Loucy (cell line): ENCODE results near the gene FABP3.

ENCODE experiments used
- H2AFZ ChIP-seq: fragments of 200-600 bp; sonication (generic); 2 replicates; pipeline ENCODE4 v1.6.0; 2016; ENCODE audit warnings: antibody characterized with exemption, mild to moderate bottlenecking, low read length, moderate library complexity
- H3F3A ChIP-seq: fragments of 200-600 bp; 2 replicates; pipeline ENCODE4 v1.6.0; 2016; ENCODE audit warnings: antibody characterized with exemption, low read depth, mild to moderate bottlenecking
- H3K27me3 ChIP-seq: fragments of 200-600 bp; sonication (generic); 2 replicates; pipeline ENCODE4 v1.6.1; 2014; ENCODE audit warnings: low read length, mild to moderate bottlenecking; ENCODE audit not compliant: insufficient read depth, poor library complexity, severe bottlenecking
- H3K36me3 ChIP-seq: fragments of 200-600 bp; sonication (generic); 2 replicates; pipeline ENCODE4 v1.6.1; 2016; ENCODE audit warnings: low read length; ENCODE audit not compliant: insufficient read depth
- H3K4me1 ChIP-seq: fragments of 200-600 bp; sonication (generic); 2 replicates; pipeline ENCODE4 v1.5.1; 2014; ENCODE audit warnings: low read length, mild to moderate bottlenecking; ENCODE audit not compliant: insufficient read depth, poor library complexity, severe bottlenecking
- H3K4me2 ChIP-seq: fragments of 200-600 bp; sonication (generic); 2 replicates; pipeline ENCODE4 v1.6.0; 2014; ENCODE audit warnings: antibody characterized with exemption, low read length, low read depth, mild to moderate bottlenecking; ENCODE audit not compliant: poor library complexity, severe bottlenecking
- H3K4me3 ChIP-seq: fragments of 200-600 bp; sonication (generic); 2 replicates; pipeline ENCODE4 v1.5.1; 2014; ENCODE audit warnings: low read length, mild to moderate bottlenecking, mixed read lengths; ENCODE audit not compliant: poor library complexity, severe bottlenecking
- H3K79me2 ChIP-seq: fragments of 200-600 bp; sonication (generic); 2 replicates; pipeline ENCODE4 v1.6.1; 2014; ENCODE audit warnings: low read length; ENCODE audit not compliant: insufficient read depth
- H3K9ac ChIP-seq: fragments of 200-600 bp; sonication (generic); 2 replicates; pipeline ENCODE4 v1.6.0; 2014; ENCODE audit warnings: mild to moderate bottlenecking, low read depth, low read length, moderate library complexity; ENCODE audit not compliant: poor library complexity, severe bottlenecking
- H3K9me2 ChIP-seq: fragments of 200-600 bp; sonication (generic); replicated peaks from 2 replicates; pipeline ENCODE4 v1.6.1; 2016; ENCODE audit warnings: low read depth, low read length, mixed read lengths
- H3K9me3 ChIP-seq: fragments of 200-600 bp; sonication (generic); 2 replicates; pipeline ENCODE4 v1.6.1; 2014; ENCODE audit warnings: mild to moderate bottlenecking, antibody characterized with exemption, low read length, low read depth; ENCODE audit not compliant: insufficient read depth
- H4K20me1 ChIP-seq: fragments of 200-600 bp; sonication (generic); 2 replicates; pipeline ENCODE4 v1.6.0; 2014; ENCODE audit warnings: antibody characterized with exemption, low read length, mild to moderate bottlenecking; ENCODE audit not compliant: insufficient read depth, poor library complexity, severe bottlenecking
- CTCF ChIP-seq: fragments of 200-600 bp; sonication (generic); conservative IDR thresholded peaks from 2 replicates; pipeline ENCODE4 v1.5.1; 2014; ENCODE audit warnings: mild to moderate bottlenecking, antibody characterized with exemption, low read length
- EZH2phosphoT487 ChIP-seq: fragments of 200-600 bp; IDR thresholded peaks from 2 replicates; pipeline ENCODE4 v1.6.1; 2018; ENCODE audit warnings: antibody characterized with exemption, mild to moderate bottlenecking, moderate library complexity, borderline replicate concordance

The FABP3 gene

GRCh38 chr1:31366796-31367195, 6.1 kb downstream of the FABP3 start:
- H3K36me3 ChIP-seq: peaks cover 20% of the 10 kb centered on the region; the same call in 1 of the 2 replicates
- H4K20me1 ChIP-seq: no peaks in the 10 kb centered on the region
- no peak overlapping the region for H3K4me2 ChIP-seq
- H3K9me3 ChIP-seq: no peaks in the 10 kb centered on the region
- no peaks in the 10 kb centered on the region for H3K9me2 ChIP-seq
- TF ChIP-seq EZH2phosphoT487: no peak
- no peak for TF ChIP-seq CTCF
- peaks cover 3% of the 10 kb centered on the region for H3K4me1 ChIP-seq
- H3K4me3 ChIP-seq: no peak overlapping the region
- no peaks in the 10 kb centered on the region for H3F3A ChIP-seq
- H3K79me2 ChIP-seq: no peaks in the 10 kb centered on the region
- no peak overlapping the region for H3K9ac ChIP-seq
- no peak overlapping the region for H2AFZ ChIP-seq
- H3K27me3 ChIP-seq: no peaks in the 10 kb centered on the region

- peaks cover 3% of the 10 kb centered on the region for H3K4me1 ChIP-seq
- no peaks in the 10 kb centered on the region for H3K9me3 ChIP-seq
- H3K27me3 ChIP-seq: no peaks in the 10 kb centered on the region
- TF ChIP-seq EZH2phosphoT487: no peak
- TF ChIP-seq CTCF: no peak
- peaks cover 20% of the 10 kb centered on the region; the same call in 1 of the 2 replicates for H3K36me3 ChIP-seq
- no peaks in the 10 kb centered on the region for H4K20me1 ChIP-seq
- no peaks in the 10 kb centered on the region for H3K79me2 ChIP-seq
- no peak overlapping the region for H2AFZ ChIP-seq
- no peaks in the 10 kb centered on the region for H3F3A ChIP-seq
- H3K9ac ChIP-seq: no peak overlapping the region
- no peaks in the 10 kb centered on the region for H3K9me2 ChIP-seq
- H3K4me2 ChIP-seq: no peak overlapping the region
- H3K4me3 ChIP-seq: no peak overlapping the region
These were observed 8.2 kb downstream of the FABP3 start for GRCh38 chr1:31364561-31365250.

GRCh38 chr1:31362032-31362431, 10.8 kb downstream of the FABP3 start:
- TF ChIP-seq CTCF (no peak), EZH2phosphoT487 (no peak)
- H3K27me3 ChIP-seq: no peaks in the 10 kb centered on the region
- H2AFZ ChIP-seq: no peak overlapping the region
- no peaks in the 10 kb centered on the region for H3K9me2 ChIP-seq
- no peak overlapping the region for H3K4me2 ChIP-seq
- no peaks in the 10 kb centered on the region for H3K79me2 ChIP-seq
- H3F3A ChIP-seq: no peaks in the 10 kb centered on the region
- H4K20me1 ChIP-seq: no peaks in the 10 kb centered on the region
- no peaks in the 10 kb centered on the region for H3K4me1 ChIP-seq
- H3K4me3 ChIP-seq: no peak overlapping the region
- H3K9ac ChIP-seq: no peak overlapping the region
- H3K36me3 ChIP-seq: peaks cover 22% of the 10 kb centered on the region; the same call in 1 of the 2 replicates
- H3K9me3 ChIP-seq: no peaks in the 10 kb centered on the region
